Measurements from ENCODE around the gene WDR1.

- TF ChIP-seq, protein P1, sequence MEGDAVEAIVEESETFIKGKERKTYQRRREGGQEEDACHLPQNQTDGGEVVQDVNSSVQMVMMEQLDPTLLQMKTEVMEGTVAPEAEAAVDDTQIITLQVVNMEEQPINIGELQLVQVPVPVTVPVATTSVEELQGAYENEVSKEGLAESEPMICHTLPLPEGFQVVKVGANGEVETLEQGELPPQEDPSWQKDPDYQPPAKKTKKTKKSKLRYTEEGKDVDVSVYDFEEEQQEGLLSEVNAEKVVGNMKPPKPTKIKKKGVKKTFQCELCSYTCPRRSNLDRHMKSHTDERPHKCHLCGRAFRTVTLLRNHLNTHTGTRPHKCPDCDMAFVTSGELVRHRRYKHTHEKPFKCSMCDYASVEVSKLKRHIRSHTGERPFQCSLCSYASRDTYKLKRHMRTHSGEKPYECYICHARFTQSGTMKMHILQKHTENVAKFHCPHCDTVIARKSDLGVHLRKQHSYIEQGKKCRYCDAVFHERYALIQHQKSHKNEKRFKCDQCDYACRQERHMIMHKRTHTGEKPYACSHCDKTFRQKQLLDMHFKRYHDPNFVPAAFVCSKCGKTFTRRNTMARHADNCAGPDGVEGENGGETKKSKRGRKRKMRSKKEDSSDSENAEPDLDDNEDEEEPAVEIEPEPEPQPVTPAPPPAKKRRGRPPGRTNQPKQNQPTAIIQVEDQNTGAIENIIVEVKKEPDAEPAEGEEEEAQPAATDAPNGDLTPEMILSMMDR (conservative IDR thresholded peaks at IDR 0.05), result no peak
- no peak for TF ChIP-seq EZH2 (IDR thresholded peaks at IDR 0.05; ENCODE audit: low read depth)
Measured at GRCh38 chr4:10031668-10032590, 84.7 kb downstream of the WDR1 start.

Data from PC-9 (cell line).